Measurements from ENCODE around the gene PLA2G6. TPM values are rescaled to one million over a fixed set of nuclear protein-coding genes. Genes with fewer than 3 reads are reported as not detected.

Gene PLA2G6
- total RNA-seq, 6 donors from 2014 or later = 21.1 to 295 (median 47.5) TPM

GRCh38 chr22:38220163-38220562 lies 38.5 kb upstream of the PLA2G6 start:
- DNase-seq = no peak
- WGBS, 2 donors = 89 to 100% methylated on average over 2 to 8 of the region's 8 CpGs
- Histone ChIP-seq H3K9me3 (no peaks in the 10 kb centered on the region), H3K4me1 (peaks cover 32 to 54% (median 50%) of the 10 kb centered on the region in 4 donors), H3K27ac (peak overlapping the region; percentile 77 to 92 (median 91)), H3K4me3 (no peak overlapping the region), H3K36me3 (peaks cover 5 to 59% (median 36%) of the 10 kb centered on the region in 4 donors), H3K27me3 (no peaks in the 10 kb centered on the region)
- no peak for TF ChIP-seq POLR2AphosphoS5 (IDR thresholded peaks at IDR 0.05)
- no peak for TF ChIP-seq POLR2A (IDR thresholded peaks at IDR 0.05)
- TF ChIP-seq EP300 (IDR thresholded peaks at IDR 0.05) = no peak
- TF ChIP-seq, protein P1, sequence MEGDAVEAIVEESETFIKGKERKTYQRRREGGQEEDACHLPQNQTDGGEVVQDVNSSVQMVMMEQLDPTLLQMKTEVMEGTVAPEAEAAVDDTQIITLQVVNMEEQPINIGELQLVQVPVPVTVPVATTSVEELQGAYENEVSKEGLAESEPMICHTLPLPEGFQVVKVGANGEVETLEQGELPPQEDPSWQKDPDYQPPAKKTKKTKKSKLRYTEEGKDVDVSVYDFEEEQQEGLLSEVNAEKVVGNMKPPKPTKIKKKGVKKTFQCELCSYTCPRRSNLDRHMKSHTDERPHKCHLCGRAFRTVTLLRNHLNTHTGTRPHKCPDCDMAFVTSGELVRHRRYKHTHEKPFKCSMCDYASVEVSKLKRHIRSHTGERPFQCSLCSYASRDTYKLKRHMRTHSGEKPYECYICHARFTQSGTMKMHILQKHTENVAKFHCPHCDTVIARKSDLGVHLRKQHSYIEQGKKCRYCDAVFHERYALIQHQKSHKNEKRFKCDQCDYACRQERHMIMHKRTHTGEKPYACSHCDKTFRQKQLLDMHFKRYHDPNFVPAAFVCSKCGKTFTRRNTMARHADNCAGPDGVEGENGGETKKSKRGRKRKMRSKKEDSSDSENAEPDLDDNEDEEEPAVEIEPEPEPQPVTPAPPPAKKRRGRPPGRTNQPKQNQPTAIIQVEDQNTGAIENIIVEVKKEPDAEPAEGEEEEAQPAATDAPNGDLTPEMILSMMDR (IDR thresholded peaks at IDR 0.05) = no peak
- peak in 1 of 2 donors; percentile 8 for ATAC-seq (ENCODE audit: low FRiP score in 2 of 2)

DNA sequence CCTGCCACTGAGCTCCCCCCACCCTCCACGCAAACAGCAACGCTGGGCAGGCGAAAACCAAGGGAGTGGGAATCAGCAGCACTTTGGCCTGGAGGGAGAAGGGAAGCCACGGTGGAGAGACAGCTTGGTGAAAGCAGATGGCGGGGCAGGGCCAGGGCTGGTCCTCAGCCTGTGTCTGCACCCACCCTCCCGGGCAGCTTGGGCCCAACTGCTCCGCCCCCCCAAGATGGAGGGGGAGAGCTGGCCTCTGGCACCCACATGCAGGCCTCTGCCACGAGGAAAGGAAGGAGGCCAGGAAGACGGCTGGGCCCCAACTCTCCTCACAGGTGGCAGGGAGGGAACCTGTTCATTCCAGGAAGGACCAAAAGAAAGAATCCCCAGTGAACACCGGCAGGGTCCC lies 38.0 kb upstream of the PLA2G6 start:
- 77 to 85% methylated on average over 4 to 9 of the region's 10 CpGs for WGBS, 2 donors
- no peak for TF ChIP-seq EP300 (IDR thresholded peaks at IDR 0.05)
- Histone ChIP-seq H3K27me3 (no peaks in the 10 kb centered on the region), H3K4me3 (no peak overlapping the region), H3K27ac (peak overlapping the region; percentile 77 to 92 (median 91)), H3K9me3 (no peaks in the 10 kb centered on the region), H3K4me1 (peaks cover 32 to 59% (median 51%) of the 10 kb centered on the region in 4 donors), H3K36me3 (peaks cover 0 to 59% (median 32%) of the 10 kb centered on the region in 4 donors)
- ATAC-seq (ENCODE audit: low FRiP score in 2 of 2) (no peak), DNase-seq (no peak)

GRCh38 chr22:38218661-38219622 lies 37.3 kb upstream of the PLA2G6 start:
- Histone ChIP-seq H3K27me3 (no peaks in the 10 kb centered on the region), H3K27ac (peak overlapping the region; percentile 77 to 92 (median 91)), H3K36me3 (peaks cover 0 to 59% (median 27%) of the 10 kb centered on the region in 4 donors), H3K4me3 (no peak overlapping the region), H3K4me1 (peaks cover 37 to 66% (median 57%) of the 10 kb centered on the region in 4 donors), H3K9me3 (no peaks in the 10 kb centered on the region)
- TF ChIP-seq EP300 (IDR thresholded peaks at IDR 0.05) (peak in 2 of 4 donors; percentile 96 to 98), POLR2A (IDR thresholded peaks at IDR 0.05) (peak in 1 of 4 donors; percentile 25), POLR2AphosphoS5 (IDR thresholded peaks at IDR 0.05) (peak; percentile 86 to 88)
- TF ChIP-seq, protein P1 (IDR thresholded peaks at IDR 0.05) = no peak
- WGBS, 2 donors = 37 to 53% methylated on average over 15 to 24 of the region's 25 CpGs
- DNase-seq (peak; percentile 88 to 90), ATAC-seq (ENCODE audit: low FRiP score in 2 of 2) (peak; percentile 71 to 88)

DNA sequence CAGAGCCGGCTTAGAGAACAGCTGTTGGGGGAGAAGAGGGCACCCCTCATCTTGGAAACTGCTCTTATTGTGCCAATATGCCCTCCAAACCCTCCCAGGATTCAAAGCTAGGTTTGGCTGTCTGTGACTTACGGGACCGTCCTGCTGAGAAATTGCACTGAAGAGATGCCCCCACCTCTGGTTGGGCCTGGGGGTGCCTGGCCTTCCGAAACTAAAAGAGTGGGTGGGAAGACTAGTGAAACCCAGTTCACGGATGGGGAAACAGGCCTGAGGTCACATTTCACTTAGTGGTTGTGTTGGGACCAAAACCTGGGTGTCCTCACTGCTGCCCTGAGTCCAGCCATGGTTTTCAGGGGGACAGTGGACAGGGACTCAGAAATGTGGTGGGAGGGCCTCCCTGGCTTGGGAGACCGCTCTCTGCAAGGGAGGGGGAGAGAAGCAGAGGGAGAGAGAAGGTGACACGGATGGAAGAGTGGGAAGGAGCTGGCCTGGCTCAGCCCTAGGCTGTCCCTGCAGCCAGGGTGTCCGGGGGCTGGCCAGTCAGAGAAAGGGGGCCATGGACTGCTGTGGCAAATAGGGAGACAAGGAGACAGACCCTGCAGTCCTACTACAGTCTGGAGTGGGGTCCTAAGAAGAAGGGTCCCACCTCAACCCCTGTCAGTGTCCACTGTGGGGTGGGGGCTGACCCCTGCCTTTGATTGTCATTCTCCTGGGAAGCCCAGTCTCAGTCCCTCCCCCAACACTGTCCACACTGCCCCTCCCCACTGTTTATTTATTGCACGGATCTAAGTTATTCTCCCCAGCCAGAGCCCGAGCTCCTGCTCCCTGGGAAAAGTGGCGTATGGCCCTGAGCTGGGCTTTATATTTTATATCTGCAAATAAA lies 33.8 kb upstream of the PLA2G6 start:
- Histone ChIP-seq H3K27ac (peak overlapping the region in 1 of 4 donors; percentile 72), H3K36me3 (peaks cover 0 to 33% (median 8%) of the 10 kb centered on the region in 4 donors), H3K27me3 (no peaks in the 10 kb centered on the region), H3K9me3 (no peaks in the 10 kb centered on the region), H3K4me1 (peaks cover 35 to 54% (median 41%) of the 10 kb centered on the region in 4 donors), H3K4me3 (no peak overlapping the region)
- DNase-seq (no peak), ATAC-seq (ENCODE audit: low FRiP score in 2 of 2) (no peak)
- TF ChIP-seq, protein P1 (IDR thresholded peaks at IDR 0.05) = no peak
- TF ChIP-seq EP300 (IDR thresholded peaks at IDR 0.05) = no peak
- no peak for TF ChIP-seq POLR2A (IDR thresholded peaks at IDR 0.05)
- TF ChIP-seq POLR2AphosphoS5 (IDR thresholded peaks at IDR 0.05) = no peak
- 82 to 86% methylated on average over 11 of the region's 11 CpGs for WGBS, 2 donors

All from upper lobe of left lung (tissue), 6 donors.